T follicular helper cell (primary cell): ENCODE data around the gene GPS1.

Source experiments
- DNase-seq: peaks from one replicate; pipeline ENCODE4 v3.0.0-alpha.2; 2020; ENCODE audit warnings: low read depth
- total RNA-seq, 2 experiments: gene quantifications; one replicate each; lab custom pipeline; 2026; lab: John Stamatoyannopoulos, UW

Gene GPS1
- total RNA-seq = 97.0 to 104 reads per million in 2 experiments

- peak; percentile 74 for DNase-seq
These were observed at the start of gene GPS1, which contains the start of gene RFNG for GRCh38 chr17:82051776-82052637. Gene GPS1, plus strand, starts transcription at chr17:82051898. Its CDS starts 34 bp downstream, at chr17:82051932. Gene RFNG, minus strand, starts transcription at chr17:82051811. Its CDS starts 45 bp downstream, at chr17:82051766.

- DNase-seq = no peak
These were observed 48.0 kb upstream of the GPS1 start for GRCh38 chr17:82003411-82004381.

- no peak for DNase-seq
These were observed 46.9 kb upstream of the GPS1 start for GRCh38 chr17:82004517-82005455.

- no peak for DNase-seq
These were observed 45.9 kb upstream of the GPS1 start for GRCh38 chr17:82005701-82006348.

- no peak for DNase-seq
These were observed 45.0 kb upstream of the GPS1 start for GRCh38 chr17:82006468-82007227.

- no peak for DNase-seq
These were observed 44.5 kb upstream of the GPS1 start for GRCh38 chr17:82007228-82007494.

- DNase-seq = no peak
These were observed 44.0 kb upstream of the GPS1 start for GRCh38 chr17:82007495-82008257.

DNA sequence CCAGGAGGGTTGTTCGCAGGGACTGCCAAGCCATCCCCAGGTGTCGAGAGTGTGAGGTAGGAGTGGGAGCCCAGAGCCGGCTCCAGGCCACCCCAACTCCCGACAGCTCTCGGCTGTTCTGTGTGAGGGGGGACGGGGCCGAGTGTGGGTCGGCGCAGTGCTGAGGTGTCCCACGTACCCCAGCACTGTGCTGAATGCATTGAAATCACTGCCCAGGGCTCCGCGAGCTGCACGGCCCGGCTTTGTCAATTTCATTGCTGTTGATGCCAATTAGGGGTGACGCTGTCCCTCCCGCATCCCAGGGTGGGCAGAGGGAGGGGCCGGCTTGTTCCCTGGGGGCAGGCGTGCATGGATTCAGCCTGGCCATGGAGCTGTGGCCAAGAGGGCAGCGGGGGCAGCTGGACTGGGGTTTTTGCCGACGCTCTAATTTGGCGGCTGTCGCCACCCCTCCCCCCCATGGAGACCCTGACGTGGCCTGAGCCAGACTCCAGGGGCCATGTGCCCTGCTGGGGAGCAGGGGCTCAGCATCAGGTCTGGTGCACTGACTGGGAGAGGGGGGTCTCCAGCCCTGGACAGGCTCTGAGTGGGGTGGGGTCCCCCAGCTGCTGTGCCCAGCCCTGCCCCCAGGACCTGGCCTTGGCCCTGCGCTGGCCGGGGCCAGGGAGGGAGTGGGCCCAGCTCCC, 43.3 kb upstream of the GPS1 start:
- DNase-seq = no peak

DNA sequence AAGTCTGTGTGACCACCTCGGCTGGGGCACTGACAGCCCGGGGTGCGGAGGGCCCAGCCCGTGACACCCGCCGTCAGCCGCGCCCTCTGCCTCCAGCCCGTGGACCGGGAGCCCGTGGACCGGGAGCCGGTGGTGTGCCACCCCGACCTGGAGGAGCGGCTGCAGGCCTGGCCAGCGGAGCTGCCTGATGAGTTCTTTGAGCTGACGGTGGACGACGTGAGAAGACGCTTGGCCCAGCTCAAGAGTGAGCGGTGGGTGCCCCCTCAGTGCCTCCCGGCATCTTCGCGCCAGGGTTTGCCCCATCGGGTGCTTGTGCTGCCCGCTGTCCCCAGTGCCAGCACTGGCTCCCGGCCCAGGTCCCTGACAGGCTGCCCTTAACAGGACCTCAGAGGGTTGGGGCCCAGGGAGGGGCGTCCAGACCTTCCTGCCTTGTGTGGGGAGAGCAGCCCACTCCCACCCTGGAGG, 42.7 kb upstream of the GPS1 start:
- no peak for DNase-seq

DNA sequence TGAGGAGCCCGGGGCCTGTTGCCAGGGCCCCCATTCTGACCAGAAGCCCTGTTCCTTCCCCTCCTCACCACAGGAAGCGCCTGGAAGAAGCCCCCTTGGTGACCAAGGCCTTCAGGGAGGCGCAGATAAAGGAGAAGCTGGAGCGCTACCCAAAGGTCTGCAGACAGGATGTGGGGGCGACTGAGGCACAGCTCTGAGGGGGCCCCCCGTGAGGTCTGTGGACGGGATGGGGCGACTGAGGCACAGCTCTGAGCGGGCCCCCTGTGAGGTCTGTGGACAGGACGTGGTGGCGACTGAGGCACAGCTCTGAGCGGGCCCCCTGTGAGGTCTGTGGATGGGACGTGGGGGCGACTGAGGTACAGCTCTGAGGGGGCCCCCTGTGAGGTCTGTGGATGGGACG, 42.3 kb upstream of the GPS1 start:
- DNase-seq = no peak

- DNase-seq = no peak
These were observed 40.8 kb upstream of the GPS1 start for GRCh38 chr17:82010575-82011525.

DNA sequence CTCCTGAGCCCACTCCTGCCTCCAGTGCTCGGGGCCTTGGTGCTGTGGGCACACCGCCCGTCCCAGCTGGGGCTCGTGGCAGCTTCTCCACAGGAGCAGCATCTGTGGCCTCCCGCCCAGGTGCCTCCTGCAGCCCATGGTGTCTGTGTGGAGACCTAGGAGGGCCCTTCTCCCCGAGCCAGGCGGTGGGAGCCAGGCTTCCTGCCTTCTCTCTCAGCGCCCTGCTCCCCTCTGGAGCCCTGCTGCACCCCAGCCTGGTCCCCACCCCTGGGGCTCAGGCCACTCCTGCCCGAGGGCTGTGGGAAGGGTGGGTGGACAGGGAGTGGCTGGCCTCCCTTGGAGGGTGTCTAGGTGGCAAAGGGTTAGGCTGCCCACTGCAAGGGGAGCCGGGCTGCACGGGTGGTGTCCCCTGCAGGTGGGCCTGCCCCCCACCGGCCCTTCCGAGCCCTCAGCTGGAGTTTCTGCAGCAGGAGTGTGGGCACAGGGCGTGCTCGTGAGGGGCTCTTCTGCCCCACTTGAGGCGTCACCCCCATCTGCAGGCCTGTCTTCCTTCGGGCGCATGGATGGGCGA, 40.0 kb upstream of the GPS1 start:
- no peak for DNase-seq

DNA sequence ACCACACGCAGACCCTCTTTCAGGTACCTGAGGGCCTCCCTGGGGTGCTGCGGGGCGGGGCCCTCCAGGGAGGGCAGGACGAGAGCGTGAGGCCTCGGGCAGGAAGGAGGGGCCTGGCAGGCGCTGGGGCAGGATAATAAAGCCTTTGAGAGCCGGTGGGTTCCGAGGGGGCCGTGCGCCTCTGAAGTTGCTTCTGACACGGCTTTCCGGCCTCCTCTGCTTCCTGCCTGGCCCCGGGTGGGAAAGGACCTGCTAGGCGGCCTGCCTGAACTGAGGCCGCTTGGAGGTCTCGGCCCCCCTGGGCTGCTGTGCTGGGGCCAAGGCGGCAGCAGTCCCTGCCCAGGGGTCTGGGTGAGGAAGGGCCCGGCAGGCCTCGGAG, 39.4 kb upstream of the GPS1 start:
- DNase-seq = no peak

- no peak for DNase-seq
These were observed 38.9 kb upstream of the GPS1 start for GRCh38 chr17:82012640-82013295.

GRCh38 chr17:82013341-82013740, 38.4 kb upstream of the GPS1 start:
- no peak for DNase-seq

DNA sequence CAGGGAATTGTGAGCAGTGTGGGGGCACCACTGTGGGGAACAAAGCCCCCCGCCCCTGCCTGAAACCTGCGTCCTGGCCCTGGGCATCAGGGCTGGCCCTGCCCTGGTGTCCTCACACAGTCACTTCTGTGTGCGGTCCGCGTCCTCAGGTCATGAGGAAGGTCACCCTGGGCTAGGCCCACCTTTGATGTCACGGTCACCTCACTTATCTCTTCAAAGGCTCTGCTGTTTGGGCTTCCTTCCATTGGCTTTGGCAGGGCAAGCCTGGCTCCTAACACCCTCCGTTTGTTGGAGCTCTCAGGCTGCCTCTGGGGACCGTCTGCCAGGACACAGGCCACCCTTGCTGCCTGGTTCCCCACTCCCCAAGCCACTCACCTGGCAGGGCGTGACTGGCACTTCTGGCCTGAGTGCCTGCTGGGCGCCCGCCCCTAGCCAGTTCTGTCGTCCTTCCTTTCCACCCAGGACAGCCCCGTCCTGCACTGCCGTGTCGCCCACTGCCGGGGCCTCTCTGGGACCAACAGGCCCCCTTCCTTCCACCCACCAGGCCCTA, 37.9 kb upstream of the GPS1 start:
- no peak for DNase-seq

GRCh38 chr17:82014432-82014831, 37.3 kb upstream of the GPS1 start:
- no peak for DNase-seq
